ENCODE measurements around the gene KRT81.
"Not testable (repeated sequence)": the region's sequence is repeated elsewhere in the genome, so short reads cannot be mapped to it uniquely, and the experiment has no call there.

The KRT81 gene

DNA sequence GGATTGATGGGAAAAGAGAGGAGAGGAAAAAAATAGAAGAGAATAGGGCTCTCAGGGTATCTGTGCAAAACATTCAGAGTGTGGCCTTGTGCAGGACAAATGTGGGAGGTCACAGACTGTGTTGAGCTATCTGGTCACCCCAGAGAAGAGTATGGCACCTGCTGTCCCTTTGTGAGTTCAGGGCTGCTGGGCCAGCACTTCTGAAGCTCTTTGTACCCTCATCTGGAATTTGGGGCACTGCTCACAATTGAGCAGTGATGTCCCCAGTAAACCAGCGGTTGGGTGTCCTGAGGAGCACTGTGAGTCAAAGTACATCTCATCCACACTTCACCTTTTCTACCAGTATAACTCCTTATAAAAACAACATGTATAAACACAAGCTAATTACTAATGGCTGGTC is 2.6 kb upstream of the KRT81 start:
- H3K4me3 ChIP-seq (ENCODE audit: low read depth, low read length) = no peak overlapping the region
- ChIA-PET POLR2A (no interaction called here), CTCF (interaction anchor here (0.8 to 2.5 kb wide), 8 partner anchors 9 to 172 kb away, joined by 3 to 14 read pairs (median 4); no protein-coding TSS in a partner anchor)
- TF ChIP-seq, protein P1, sequence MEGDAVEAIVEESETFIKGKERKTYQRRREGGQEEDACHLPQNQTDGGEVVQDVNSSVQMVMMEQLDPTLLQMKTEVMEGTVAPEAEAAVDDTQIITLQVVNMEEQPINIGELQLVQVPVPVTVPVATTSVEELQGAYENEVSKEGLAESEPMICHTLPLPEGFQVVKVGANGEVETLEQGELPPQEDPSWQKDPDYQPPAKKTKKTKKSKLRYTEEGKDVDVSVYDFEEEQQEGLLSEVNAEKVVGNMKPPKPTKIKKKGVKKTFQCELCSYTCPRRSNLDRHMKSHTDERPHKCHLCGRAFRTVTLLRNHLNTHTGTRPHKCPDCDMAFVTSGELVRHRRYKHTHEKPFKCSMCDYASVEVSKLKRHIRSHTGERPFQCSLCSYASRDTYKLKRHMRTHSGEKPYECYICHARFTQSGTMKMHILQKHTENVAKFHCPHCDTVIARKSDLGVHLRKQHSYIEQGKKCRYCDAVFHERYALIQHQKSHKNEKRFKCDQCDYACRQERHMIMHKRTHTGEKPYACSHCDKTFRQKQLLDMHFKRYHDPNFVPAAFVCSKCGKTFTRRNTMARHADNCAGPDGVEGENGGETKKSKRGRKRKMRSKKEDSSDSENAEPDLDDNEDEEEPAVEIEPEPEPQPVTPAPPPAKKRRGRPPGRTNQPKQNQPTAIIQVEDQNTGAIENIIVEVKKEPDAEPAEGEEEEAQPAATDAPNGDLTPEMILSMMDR (IDR thresholded peaks at IDR 0.05; ENCODE audit: insufficient read depth, low read length, missing control alignments) = no peak
- DNase-seq (ENCODE audit: low read depth, low spot score) = no peak

DNA sequence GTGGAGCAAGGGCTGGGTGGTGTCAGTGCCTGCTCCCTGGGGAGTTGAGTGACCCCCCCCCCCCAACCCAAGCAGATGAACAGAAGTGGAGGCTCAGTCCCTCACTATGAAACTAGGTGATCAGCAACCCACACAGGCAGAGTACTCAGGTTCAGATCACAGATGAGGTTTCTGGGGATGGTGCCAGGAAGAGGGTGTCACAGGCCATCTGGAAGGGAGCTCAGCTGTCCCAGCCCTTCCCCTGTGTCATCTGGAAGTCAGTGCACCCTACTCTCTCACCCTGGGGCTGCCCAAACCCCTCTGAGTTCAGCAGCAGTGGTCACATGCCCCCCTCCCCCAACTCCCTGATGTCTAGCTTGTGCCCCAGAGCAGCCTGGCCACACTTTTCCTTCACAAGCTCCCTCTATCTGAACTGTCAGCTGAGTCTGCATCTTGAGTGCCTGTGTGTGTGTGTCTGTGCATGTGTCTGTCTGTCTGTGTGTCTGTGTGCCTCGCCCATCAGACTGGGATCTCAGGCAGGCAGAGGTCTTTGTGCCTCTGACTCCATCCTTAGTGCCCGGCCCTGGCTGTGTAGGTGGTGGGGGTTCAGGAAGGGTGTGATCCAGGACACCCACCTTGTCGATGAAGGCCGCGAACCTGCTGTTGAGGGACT is 725 bp downstream of the KRT81 start:
- POLR2A ChIA-PET; H3K4me3 ChIP-seq (ENCODE audit: low read depth, low read length); DNase-seq (ENCODE audit: low read depth, low spot score); CTCF ChIA-PET: not testable (repeated sequence)

DNA sequence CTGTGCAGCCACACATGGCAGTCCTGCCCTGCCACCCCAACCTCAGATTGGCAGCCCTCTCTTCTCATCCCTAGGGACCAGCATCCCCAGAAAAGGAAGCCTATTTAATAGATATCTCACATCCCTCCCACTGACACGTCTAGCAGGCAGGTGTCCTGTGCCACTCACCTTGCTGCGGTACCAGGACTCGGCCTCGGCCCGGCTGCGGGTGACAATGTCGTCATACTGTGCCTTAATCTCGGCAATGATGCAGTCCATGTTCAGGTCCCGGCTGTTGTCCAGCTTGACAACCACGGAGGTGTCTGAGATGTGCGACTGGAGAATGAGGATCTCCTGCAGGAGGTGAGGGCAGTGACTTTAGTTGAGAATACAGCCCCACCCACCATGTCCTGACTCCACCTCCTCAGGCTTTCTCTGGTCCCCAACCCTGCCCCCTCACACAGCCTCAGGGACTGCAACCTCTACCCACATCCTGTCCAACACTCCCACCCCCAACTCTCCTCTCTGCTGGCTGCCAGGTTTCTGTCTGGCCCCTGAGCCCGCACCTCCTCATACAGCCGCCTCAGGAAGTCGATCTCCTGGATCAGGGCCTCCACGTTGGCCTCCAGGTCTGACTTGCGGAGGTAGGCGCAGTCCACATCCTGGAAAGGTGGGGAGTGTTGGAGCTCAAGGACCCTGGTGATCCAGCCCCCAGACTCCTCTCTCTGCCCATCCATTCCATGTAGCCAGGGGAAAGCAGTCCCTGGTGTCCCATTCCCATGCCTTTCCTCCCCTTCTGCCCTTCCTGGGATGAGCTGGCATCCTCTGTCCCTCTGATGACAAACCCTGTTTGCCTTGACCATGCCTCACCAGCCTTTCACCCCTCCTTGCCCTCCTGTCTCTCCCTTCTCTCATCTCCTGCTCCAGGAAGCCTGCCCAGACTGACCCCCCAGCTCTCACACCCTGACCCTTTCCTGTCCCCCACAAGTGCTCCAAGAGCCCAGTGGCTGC is 3.2 kb downstream of the KRT81 start:
- CTCF ChIA-PET; DNase-seq (ENCODE audit: low read depth, low spot score); POLR2A ChIA-PET; H3K4me3 ChIP-seq (ENCODE audit: low read depth, low read length): not testable (repeated sequence)

DNA sequence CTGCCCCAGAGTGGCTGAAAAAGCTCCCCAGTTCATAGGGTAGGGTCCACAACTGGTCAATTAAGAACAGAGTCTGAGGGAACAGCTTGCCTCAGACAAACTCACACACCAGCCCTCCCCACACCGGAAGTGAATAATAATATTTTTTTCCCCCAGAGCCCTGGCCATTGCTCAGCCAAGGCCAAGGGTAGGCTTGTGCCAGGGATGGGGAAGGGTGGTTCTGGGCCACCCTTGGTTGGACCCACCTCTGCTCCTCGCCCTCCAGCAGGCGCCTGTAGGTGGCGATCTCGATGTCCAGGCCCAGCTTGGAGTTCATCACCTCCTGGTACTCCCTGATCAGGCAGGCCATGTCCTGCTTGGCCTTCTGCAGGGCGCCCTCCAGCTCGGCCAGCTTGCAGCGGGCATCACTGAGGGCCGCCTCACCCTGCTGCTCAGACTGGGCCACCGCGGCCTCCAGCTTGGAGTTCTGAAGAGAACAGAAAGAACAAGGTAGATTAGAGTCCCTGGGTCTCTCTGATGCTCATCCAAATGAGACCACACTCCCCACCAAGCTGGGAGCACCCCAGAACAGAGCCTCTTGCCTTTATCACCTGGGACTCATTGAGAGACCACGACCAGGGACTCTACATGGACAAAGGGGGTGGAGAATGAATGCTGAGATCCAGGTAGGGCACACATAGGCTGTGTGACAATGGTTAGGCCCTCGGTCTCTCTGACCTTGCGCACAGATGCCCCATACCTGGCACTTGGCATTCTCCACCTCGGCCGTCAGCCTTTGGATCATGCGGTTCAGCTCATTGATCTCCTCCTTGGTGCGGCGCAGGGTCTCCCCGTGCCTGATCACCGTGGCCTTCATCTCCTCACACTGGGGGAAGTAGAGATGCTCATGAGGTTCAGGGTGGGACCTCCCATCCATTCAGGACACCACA is 4.2 kb downstream of the KRT81 start:
- ChIA-PET POLR2A (interaction anchor here (1.1 kb wide), 1 partner anchor 140 kb away, joined by 3 read pairs; no protein-coding TSS in a partner anchor), CTCF (interaction anchor here (0.6 to 10.7 kb wide), 7 partner anchors 8 to 138 kb away, joined by 3 to 100 read pairs (median 5); no protein-coding TSS in a partner anchor)
- DNase-seq (ENCODE audit: low read depth, low spot score); H3K4me3 ChIP-seq (ENCODE audit: low read depth, low read length): not testable (repeated sequence)

DNA sequence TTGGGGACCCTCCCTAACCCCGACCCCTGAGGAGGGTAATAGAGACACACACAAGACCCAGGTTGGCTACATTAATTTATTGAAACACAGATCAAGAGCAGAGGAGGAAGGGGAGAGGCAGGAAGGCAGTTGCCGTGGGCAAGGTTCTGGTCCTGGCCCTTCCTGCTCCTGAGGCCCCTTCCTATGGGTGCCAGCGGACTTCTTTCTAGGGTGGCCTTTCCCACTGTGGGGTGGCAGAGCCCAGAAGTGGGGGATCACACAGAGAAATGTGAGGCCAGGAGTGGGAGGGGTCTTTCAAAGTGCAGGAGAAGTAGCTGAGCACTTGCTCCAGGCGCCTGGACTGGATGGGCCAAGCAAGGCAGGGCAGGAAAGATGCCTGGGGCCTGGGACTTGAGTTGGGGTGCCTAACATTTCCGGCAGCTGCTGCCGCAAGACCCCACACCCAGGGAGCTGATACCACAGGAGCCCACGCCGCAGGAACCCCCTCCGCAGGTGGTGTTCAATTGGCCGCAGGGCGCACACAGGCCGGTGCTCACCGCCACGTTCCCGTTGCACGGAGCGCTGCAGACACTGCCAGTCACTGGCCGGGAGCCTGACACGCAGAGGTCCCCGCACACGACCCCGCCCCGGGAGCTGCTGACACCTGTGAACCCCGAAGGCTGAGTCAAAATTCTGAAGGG is 5.3 kb downstream of the KRT81 start:
- no peak for DNase-seq (ENCODE audit: low read depth, low spot score)
- POLR2A ChIA-PET = interaction anchor here (1.1 kb wide), 1 partner anchor 139 kb away, joined by 3 read pairs; no protein-coding TSS in a partner anchor
- TF ChIP-seq, protein P1 (IDR thresholded peaks at IDR 0.05; ENCODE audit: insufficient read depth, low read length, missing control alignments) = no peak
- H3K4me3 ChIP-seq (ENCODE audit: low read depth, low read length) = no peak overlapping the region
- CTCF ChIA-PET = interaction anchor here (0.6 to 10.7 kb wide), 10 partner anchors 9 to 594 kb away, joined by 3 to 100 read pairs (median 4); no protein-coding TSS in a partner anchor

DNA sequence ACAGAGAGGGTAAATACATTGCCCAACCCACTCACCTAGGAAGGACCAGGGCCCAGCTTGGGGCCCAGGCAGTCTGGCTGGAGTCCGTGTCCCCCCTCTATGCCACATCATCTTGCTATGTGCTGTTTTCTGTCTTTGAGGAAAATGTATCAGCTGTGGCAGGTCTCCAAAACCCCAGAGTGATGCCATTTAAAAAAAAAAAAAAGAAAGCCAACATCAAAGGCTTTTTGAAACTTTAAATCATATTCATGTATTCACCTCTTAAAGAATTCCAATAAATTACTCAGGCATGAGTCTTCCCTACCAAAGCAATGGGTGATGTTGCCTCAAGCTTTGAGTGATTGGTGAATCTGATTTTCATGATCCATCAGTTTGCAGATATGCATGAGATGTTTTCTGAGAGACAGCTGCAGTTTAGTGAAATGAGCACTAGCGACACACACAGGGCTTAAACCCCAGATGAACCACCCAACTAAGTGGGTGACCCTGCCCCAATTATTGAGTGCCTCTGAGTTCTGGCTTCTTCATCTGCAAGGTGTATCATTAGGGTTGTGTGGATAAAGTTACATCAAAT is 6.1 kb downstream of the KRT81 start:
- no peak overlapping the region for H3K4me3 ChIP-seq (ENCODE audit: low read depth, low read length)
- TF ChIP-seq, protein P1 (IDR thresholded peaks at IDR 0.05; ENCODE audit: insufficient read depth, low read length, missing control alignments) = no peak
- CTCF ChIA-PET = interaction anchor here (0.6 to 10.7 kb wide), 11 partner anchors 9 to 594 kb away, joined by 3 to 100 read pairs (median 4); no protein-coding TSS in a partner anchor
- POLR2A ChIA-PET = no interaction called here
- no peak for DNase-seq (ENCODE audit: low read depth, low spot score)

All from AG04449 (cell line).